Stomach (tissue), 4 donors: Measurements from ENCODE around the gene IFFO2.

Experiments used
- CTCF ChIP-seq, 7 experiments: fragments of 450-650 bp in 4 of 7; fragments of 200-600 bp in 3 of 7; sonication (generic) in 3 of 7; IDR thresholded peaks; one replicate each; pipeline ENCODE4 v1.5.1; 2016 to 2019; ENCODE audit warnings: antibody characterized with exemption in 7 of 7, control low read depth in 2 of 7, mild to moderate bottlenecking in 1 of 7
- POLR2A ChIP-seq, 4 donors: fragments of 450-650 bp; IDR thresholded peaks; one replicate each; pipeline ENCODE4 v1.6.1; 2016; ENCODE audit warnings: antibody characterized with exemption in 4 of 4, control low read depth in 2 of 4, mild to moderate bottlenecking in 1 of 4, moderate library complexity in 1 of 4

DNA sequence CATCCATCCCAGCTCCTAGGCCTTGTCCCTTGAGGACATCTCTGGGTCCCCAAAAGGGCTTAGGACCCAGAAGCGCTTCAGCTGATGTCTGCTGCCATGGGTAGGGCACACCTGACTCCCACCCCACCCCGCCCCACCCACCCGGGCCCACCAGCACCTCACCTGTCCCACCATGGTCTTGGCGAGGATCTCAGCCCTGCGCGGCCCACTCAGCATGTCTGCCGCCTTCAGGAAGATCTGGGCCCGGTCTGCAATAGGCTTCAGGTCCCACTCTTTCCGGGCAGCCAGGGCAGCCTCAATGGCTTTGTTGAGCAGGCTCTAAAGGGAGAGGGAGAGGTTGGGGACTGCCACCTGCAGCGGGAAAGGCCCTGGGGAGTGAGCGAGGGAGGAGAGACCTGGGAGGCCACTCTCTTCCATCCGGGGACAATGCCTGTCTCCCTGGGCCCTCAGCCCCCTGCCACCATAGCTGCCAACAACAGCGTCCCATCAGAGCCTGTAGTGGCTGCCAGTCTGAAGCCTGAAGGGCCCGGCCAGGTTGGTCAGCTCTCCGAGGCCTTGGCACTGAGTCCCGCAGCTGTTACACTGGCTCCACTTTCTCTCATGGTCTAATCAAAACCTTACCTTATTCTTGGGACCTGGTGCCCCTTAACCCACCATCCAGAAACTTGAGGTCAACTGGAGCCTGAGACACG, 71.0 kb downstream of the IFFO2 start:
- TF ChIP-seq CTCF (IDR thresholded peaks at IDR 0.05) (no peak), POLR2A (IDR thresholded peaks at IDR 0.05) (no peak)
